ENCODE data around the gene FYN.
"Not testable (repeated sequence)": the region's sequence is repeated elsewhere in the genome, so short reads cannot be mapped to it uniquely, and the experiment has no call there.

FYN gene

GRCh38 chr6:111646034-111646433, 227.2 kb downstream of the FYN start:
- H3K27ac Mint-ChIP-seq, result no peak overlapping the region
- peaks cover 10% of the 10 kb centered on the region for H3K36me3 Mint-ChIP-seq
- H3K4me3 Mint-ChIP-seq, result no peak overlapping the region
- H3K9me3 Mint-ChIP-seq, result no peaks in the 10 kb centered on the region
- H3K27me3 Mint-ChIP-seq, result no peaks in the 10 kb centered on the region
- H3K4me1 Mint-ChIP-seq, result no peaks in the 10 kb centered on the region

GRCh38 chr6:111644893-111645430, 228.3 kb downstream of the FYN start:
- peaks cover 11% of the 10 kb centered on the region for H3K36me3 Mint-ChIP-seq
- no peaks in the 10 kb centered on the region for H3K27me3 Mint-ChIP-seq
- H3K27ac Mint-ChIP-seq, result no peak overlapping the region
- no peak overlapping the region for H3K4me3 Mint-ChIP-seq
- H3K9me3 Mint-ChIP-seq, result no peaks in the 10 kb centered on the region
- H3K4me1 Mint-ChIP-seq, result no peaks in the 10 kb centered on the region

GRCh38 chr6:111642463-111643158, 230.6 kb downstream of the FYN start:
- peaks cover 11% of the 10 kb centered on the region for H3K36me3 Mint-ChIP-seq
- H3K4me3 Mint-ChIP-seq, result no peak overlapping the region
- H3K27ac Mint-ChIP-seq, result no peak overlapping the region
- H3K27me3 Mint-ChIP-seq, result no peaks in the 10 kb centered on the region
- peaks cover 4% of the 10 kb centered on the region for H3K9me3 Mint-ChIP-seq
- H3K4me1 Mint-ChIP-seq, result no peaks in the 10 kb centered on the region

GRCh38 chr6:111639266-111639665, 234.0 kb downstream of the FYN start:
- no peaks in the 10 kb centered on the region for H3K4me1 Mint-ChIP-seq
- H3K27ac Mint-ChIP-seq, result no peak overlapping the region
- peaks cover 16% of the 10 kb centered on the region for H3K36me3 Mint-ChIP-seq
- peaks cover 4% of the 10 kb centered on the region for H3K9me3 Mint-ChIP-seq
- H3K27me3 Mint-ChIP-seq, result no peaks in the 10 kb centered on the region
- no peak overlapping the region for H3K4me3 Mint-ChIP-seq

- peaks cover 14% of the 10 kb centered on the region for H3K36me3 Mint-ChIP-seq
- not testable (repeated sequence) for H3K4me3 Mint-ChIP-seq, H3K27me3 Mint-ChIP-seq, H3K27ac Mint-ChIP-seq, H3K9me3 Mint-ChIP-seq, H3K4me1 Mint-ChIP-seq
These were observed 238.3 kb downstream of the FYN start for GRCh38 chr6:111634981-111635380.

- Mint-ChIP-seq H3K36me3 (peaks cover 11% of the 10 kb centered on the region), H3K4me1 (no peaks in the 10 kb centered on the region), H3K27ac (peak overlapping the region; percentile 8), H3K27me3 (no peaks in the 10 kb centered on the region), H3K4me3 (no peak overlapping the region), H3K9me3 (no peaks in the 10 kb centered on the region)
These were observed 239.4 kb downstream of the FYN start for GRCh38 chr6:111633822-111634221.

- no peaks in the 10 kb centered on the region for H3K4me1 Mint-ChIP-seq
- H3K36me3 Mint-ChIP-seq, result peaks cover 14% of the 10 kb centered on the region
- H3K9me3 Mint-ChIP-seq, result no peaks in the 10 kb centered on the region
- no peak overlapping the region for H3K4me3 Mint-ChIP-seq
- no peaks in the 10 kb centered on the region for H3K27me3 Mint-ChIP-seq
- no peak overlapping the region for H3K27ac Mint-ChIP-seq
These were observed 240.6 kb downstream of the FYN start for GRCh38 chr6:111632468-111633247.

- Mint-ChIP-seq H3K4me1 (no peaks in the 10 kb centered on the region), H3K27me3 (no peaks in the 10 kb centered on the region), H3K4me3 (no peak overlapping the region), H3K36me3 (peaks cover 9% of the 10 kb centered on the region), H3K9me3 (no peaks in the 10 kb centered on the region), H3K27ac (no peak overlapping the region)
These were observed 241.3 kb downstream of the FYN start for GRCh38 chr6:111631903-111632460.

GRCh38 chr6:111631018-111631417, 242.2 kb downstream of the FYN start:
- H3K27ac Mint-ChIP-seq, result no peak overlapping the region

GRCh38 chr6:111628142-111628850, 245.0 kb downstream of the FYN start:
- H3K36me3 Mint-ChIP-seq, result peaks cover 6% of the 10 kb centered on the region
- no peak overlapping the region for H3K27ac Mint-ChIP-seq
- no peak overlapping the region for H3K4me3 Mint-ChIP-seq
- H3K27me3 Mint-ChIP-seq, result no peaks in the 10 kb centered on the region
- H3K4me1 Mint-ChIP-seq, result no peaks in the 10 kb centered on the region
- no peaks in the 10 kb centered on the region for H3K9me3 Mint-ChIP-seq

More at GRCh38 chr6:111631018-111631417, 242.2 kb downstream of the FYN start:
- Mint-ChIP-seq H3K4me1 (no peaks in the 10 kb centered on the region), H3K27me3 (no peaks in the 10 kb centered on the region), H3K9me3 (no peaks in the 10 kb centered on the region), H3K36me3 (peaks cover 6% of the 10 kb centered on the region), H3K4me3 (no peak overlapping the region)

- H3K4me3 Mint-ChIP-seq, result no peak overlapping the region
- peaks cover 6% of the 10 kb centered on the region for H3K36me3 Mint-ChIP-seq
- H3K27ac Mint-ChIP-seq, result no peak overlapping the region
- no peaks in the 10 kb centered on the region for H3K9me3 Mint-ChIP-seq
- H3K4me1 Mint-ChIP-seq, result no peaks in the 10 kb centered on the region
- H3K27me3 Mint-ChIP-seq, result no peaks in the 10 kb centered on the region
These were observed 246.8 kb downstream of the FYN start for GRCh38 chr6:111626441-111626840.

GRCh38 chr6:111625461-111626391, 247.5 kb downstream of the FYN start:
- no peak overlapping the region for H3K27ac Mint-ChIP-seq
- H3K4me1 Mint-ChIP-seq, result no peaks in the 10 kb centered on the region
- no peaks in the 10 kb centered on the region for H3K9me3 Mint-ChIP-seq
- peaks cover 6% of the 10 kb centered on the region for H3K36me3 Mint-ChIP-seq
- no peaks in the 10 kb centered on the region for H3K27me3 Mint-ChIP-seq
- H3K4me3 Mint-ChIP-seq, result no peak overlapping the region

- Mint-ChIP-seq H3K9me3 (no peaks in the 10 kb centered on the region), H3K27ac (no peak overlapping the region), H3K4me3 (no peak overlapping the region), H3K36me3 (peaks cover 6% of the 10 kb centered on the region), H3K27me3 (no peaks in the 10 kb centered on the region), H3K4me1 (no peaks in the 10 kb centered on the region)
These were observed 248.2 kb downstream of the FYN start for GRCh38 chr6:111625099-111625416.

GRCh38 chr6:111624401-111625098, 248.7 kb downstream of the FYN start:
- Mint-ChIP-seq H3K9me3 (no peaks in the 10 kb centered on the region), H3K4me1 (no peaks in the 10 kb centered on the region), H3K4me3 (no peak overlapping the region), H3K27ac (no peak overlapping the region), H3K36me3 (peaks cover 6% of the 10 kb centered on the region), H3K27me3 (no peaks in the 10 kb centered on the region)
